Breast epithelium (tissue), 4 donors: ENCODE data around the gene FAM117B. TPM values are rescaled to one million over a fixed set of nuclear protein-coding genes. Genes with fewer than 3 reads are reported as not detected.

Experiments
- DNase-seq, 2 donors: peaks; one replicate each; pipeline ENCODE4 v3.0.0-alpha.2; 2019; ENCODE audit warnings: low spot score in 2 of 2
- H3K27ac ChIP-seq, 2 donors: fragments of 200-600 bp; sonication (generic) in 1 of 2; one replicate each; pipeline ENCODE4 v1.5.1; 2016 to 2019; ENCODE audit warnings: mild to moderate bottlenecking in 1 of 2
- H3K27me3 ChIP-seq, 2 donors: fragments of 200-600 bp; sonication (generic) in 1 of 2; one replicate each; pipeline versions ENCODE4 v1.5.1 to v1.6.0; 2017 to 2019; ENCODE audit warnings: control low read depth in 1 of 2, mild to moderate bottlenecking in 1 of 2
- H3K36me3 ChIP-seq: fragments of 200-600 bp; one replicate; pipeline ENCODE4 v1.5.1; 2019
- H3K4me1 ChIP-seq, 2 donors: fragments of 200-600 bp; sonication (generic); one replicate each; pipeline ENCODE4 v1.5.1; 2016 to 2019; ENCODE audit warnings: control low read depth in 1 of 2
- H3K4me3 ChIP-seq, 3 donors: fragments of 200-600 bp; sonication (generic); 1 replicate in 2 of 3; 2 replicates in 1 of 3; pipeline ENCODE4 v1.5.1; 2016 to 2019; ENCODE audit warnings: mild to moderate bottlenecking in 3 of 3, moderate library complexity in 2 of 3
- H3K9me3 ChIP-seq, 2 donors: fragments of 200-600 bp; sonication (generic) in 1 of 2; one replicate each; pipeline ENCODE4 v1.5.1; 2016 to 2019; ENCODE audit warnings: control low read depth in 1 of 2
- POLR2A ChIP-seq: fragments of 450-650 bp; IDR thresholded peaks from one replicate; pipeline ENCODE4 v1.6.1; 2016; ENCODE audit warnings: antibody characterized with exemption, mild to moderate bottlenecking, moderate library complexity
- POLR2AphosphoS5 ChIP-seq, 3 donors: sonication (generic); formaldehyde crosslinking; IDR thresholded peaks; one replicate each; pipeline ENCODE4 v1.6.1; 2017; ENCODE audit warnings: antibody characterized with exemption in 3 of 3
- intact Hi-C: fragments of 100-400 bp; cut with DNase I; formaldehyde crosslinking; loops from one replicate; pipeline ENCODE4 v1.15.1; 2023; ENCODE audit warnings: low total_unique reads
- total RNA-seq, 3 donors: library from RNA; depleted of rRNA; stranded (reverse); fragments of >200 nt; gene quantifications; one replicate each; pipeline ENCODE4 v1.1.0, GENCODE V29; 2016
- TF ChIP-seq, protein P1 (sequence below), 3 donors: fragments of 450-650 bp; IDR thresholded peaks; one replicate each; pipeline ENCODE4 v1.5.1; 2016 to 2017; ENCODE audit warnings: antibody characterized with exemption in 3 of 3, mild to moderate bottlenecking in 3 of 3, moderate library complexity in 3 of 3

FAM117B gene
- total RNA-seq, 3 donors from 2014 or later = 9.4 to 13.1 (median 11.9) TPM

- Histone ChIP-seq H3K4me3 (no peak overlapping the region), H3K27me3 (no peaks in the 10 kb centered on the region), H3K36me3 (no peaks in the 10 kb centered on the region), H3K27ac (no peak overlapping the region), H3K4me1 (no peaks in the 10 kb centered on the region), H3K9me3 (no peaks in the 10 kb centered on the region)
- TF ChIP-seq POLR2AphosphoS5 (IDR thresholded peaks at IDR 0.05) (no peak), POLR2A (no peak)
- TF ChIP-seq, protein P1, sequence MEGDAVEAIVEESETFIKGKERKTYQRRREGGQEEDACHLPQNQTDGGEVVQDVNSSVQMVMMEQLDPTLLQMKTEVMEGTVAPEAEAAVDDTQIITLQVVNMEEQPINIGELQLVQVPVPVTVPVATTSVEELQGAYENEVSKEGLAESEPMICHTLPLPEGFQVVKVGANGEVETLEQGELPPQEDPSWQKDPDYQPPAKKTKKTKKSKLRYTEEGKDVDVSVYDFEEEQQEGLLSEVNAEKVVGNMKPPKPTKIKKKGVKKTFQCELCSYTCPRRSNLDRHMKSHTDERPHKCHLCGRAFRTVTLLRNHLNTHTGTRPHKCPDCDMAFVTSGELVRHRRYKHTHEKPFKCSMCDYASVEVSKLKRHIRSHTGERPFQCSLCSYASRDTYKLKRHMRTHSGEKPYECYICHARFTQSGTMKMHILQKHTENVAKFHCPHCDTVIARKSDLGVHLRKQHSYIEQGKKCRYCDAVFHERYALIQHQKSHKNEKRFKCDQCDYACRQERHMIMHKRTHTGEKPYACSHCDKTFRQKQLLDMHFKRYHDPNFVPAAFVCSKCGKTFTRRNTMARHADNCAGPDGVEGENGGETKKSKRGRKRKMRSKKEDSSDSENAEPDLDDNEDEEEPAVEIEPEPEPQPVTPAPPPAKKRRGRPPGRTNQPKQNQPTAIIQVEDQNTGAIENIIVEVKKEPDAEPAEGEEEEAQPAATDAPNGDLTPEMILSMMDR (IDR thresholded peaks at IDR 0.05) = no peak
- no peak for DNase-seq
- intact Hi-C loops = no loop called here
These were observed 178.6 kb downstream of the FAM117B start for GRCh38 chr2:202813387-202813786.

- DNase-seq = no peak
- Histone ChIP-seq H3K4me1 (no peaks in the 10 kb centered on the region), H3K27me3 (no peaks in the 10 kb centered on the region), H3K27ac (peak overlapping the region in 1 of 2 donors; percentile 65), H3K9me3 (no peaks in the 10 kb centered on the region), H3K4me3 (no peak overlapping the region), H3K36me3 (no peaks in the 10 kb centered on the region)
- TF ChIP-seq POLR2AphosphoS5 (IDR thresholded peaks at IDR 0.05) (no peak), POLR2A (no peak)
- TF ChIP-seq, protein P1 (IDR thresholded peaks at IDR 0.05) = no peak
- intact Hi-C loops = no loop called here
These were observed 179.5 kb downstream of the FAM117B start for GRCh38 chr2:202814226-202814625.

DNA sequence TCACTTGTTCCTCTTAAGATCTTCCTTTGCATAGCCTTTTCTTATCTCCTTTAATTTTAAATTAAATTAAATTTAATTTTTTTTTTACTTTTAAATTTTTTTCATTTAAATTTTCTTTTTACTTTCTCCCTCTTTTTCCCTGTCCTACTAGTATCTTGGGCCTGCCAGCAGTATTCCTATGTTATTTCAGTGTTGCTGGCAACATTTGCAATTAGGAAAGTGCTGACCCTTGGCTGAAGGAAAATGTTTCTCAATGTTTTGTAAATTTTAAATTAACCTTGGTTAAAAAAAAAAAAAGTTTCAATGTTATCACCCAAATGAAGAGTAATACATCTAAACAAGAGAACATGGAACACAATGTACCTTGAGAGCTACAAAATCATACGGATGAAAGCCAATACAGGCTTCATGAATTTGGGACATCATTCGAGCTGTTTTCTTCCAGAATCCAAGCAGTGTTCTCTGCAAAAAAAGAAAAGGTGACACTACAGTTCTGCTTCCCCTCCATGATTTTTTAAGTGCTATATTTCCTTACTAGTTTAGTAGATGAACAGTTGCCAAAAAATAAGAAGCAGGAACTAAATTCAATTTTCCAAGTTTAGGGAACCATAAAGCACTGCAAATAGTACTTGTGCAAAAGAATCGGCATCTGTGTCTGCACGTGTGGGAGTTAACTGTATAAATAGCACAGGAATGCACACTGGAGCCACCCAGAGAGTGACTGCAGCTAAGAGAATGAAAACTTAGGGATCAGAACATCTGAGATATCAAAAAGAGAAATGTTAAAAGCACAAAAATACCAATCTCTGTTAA is 181.0 kb downstream of the FAM117B start:
- TF ChIP-seq, protein P1 (IDR thresholded peaks at IDR 0.05) = no peak
- TF ChIP-seq POLR2AphosphoS5 (IDR thresholded peaks at IDR 0.05) = peak in 1 of 3 donors; percentile 20
- peak overlapping the region; percentile 46 to 66 for H3K27ac ChIP-seq
- no peaks in the 10 kb centered on the region for H3K36me3 ChIP-seq
- H3K4me1 ChIP-seq = no peaks in the 10 kb centered on the region
- no peaks in the 10 kb centered on the region for H3K9me3 ChIP-seq
- H3K27me3 ChIP-seq = no peaks in the 10 kb centered on the region
- no peak for DNase-seq
- intact Hi-C loops = no loop called here
- no peak overlapping the region for H3K4me3 ChIP-seq

DNA sequence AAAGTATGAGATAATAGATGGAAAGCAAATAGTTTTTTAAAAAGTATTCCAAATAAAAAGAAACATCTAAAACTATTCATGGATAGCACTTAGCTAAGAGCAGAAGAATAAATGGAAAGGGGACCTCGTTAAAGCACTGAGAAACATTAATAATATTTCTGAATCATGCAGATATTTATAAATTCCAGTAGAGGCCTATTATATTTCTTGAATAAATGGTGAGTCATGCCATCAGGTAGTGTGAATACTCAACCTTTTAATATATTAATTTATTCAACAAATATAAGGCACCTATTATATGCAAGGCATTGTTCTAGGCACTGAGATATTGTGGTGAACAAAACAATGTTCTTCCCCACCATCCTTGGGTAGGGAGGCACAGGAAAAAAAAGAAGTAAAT is 183.0 kb downstream of the FAM117B start:
- Histone ChIP-seq H3K27me3 (no peaks in the 10 kb centered on the region), H3K4me1 (no peaks in the 10 kb centered on the region), H3K36me3 (no peaks in the 10 kb centered on the region), H3K4me3 (no peak overlapping the region), H3K27ac (no peak overlapping the region), H3K9me3 (no peaks in the 10 kb centered on the region)
- intact Hi-C loops = no loop called here
- TF ChIP-seq POLR2AphosphoS5 (IDR thresholded peaks at IDR 0.05) (no peak), POLR2A (no peak)
- TF ChIP-seq, protein P1 (IDR thresholded peaks at IDR 0.05) = no peak
- no peak for DNase-seq

DNA sequence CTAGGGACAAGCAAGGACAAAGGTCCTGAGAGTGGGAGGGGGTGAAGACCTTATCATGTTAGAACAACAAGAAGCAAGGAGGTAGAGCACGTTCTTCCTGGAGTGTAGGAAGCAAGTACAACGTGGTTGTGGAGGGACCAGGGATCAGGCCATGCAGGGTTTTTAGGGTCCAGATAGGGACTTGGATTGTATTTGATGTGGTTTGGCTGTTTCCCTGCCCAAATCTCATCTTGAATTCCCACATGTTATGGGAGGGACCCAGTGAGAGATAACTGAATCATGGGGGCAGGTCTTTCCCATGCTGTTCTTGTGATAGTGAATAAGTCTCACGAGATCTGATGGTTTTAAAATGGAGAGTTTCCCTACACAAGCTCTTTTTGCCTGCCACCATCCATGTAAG is 183.6 kb downstream of the FAM117B start:
- intact Hi-C loops = no loop called here

More for the DNA sequence above, 183.6 kb downstream of the FAM117B start:
- DNase-seq = no peak
- Histone ChIP-seq H3K9me3 (no peaks in the 10 kb centered on the region), H3K27ac (no peak overlapping the region), H3K4me3 (no peak overlapping the region), H3K4me1 (no peaks in the 10 kb centered on the region), H3K36me3 (no peaks in the 10 kb centered on the region), H3K27me3 (no peaks in the 10 kb centered on the region)
- TF ChIP-seq, protein P1 (IDR thresholded peaks at IDR 0.05) = no peak
- no peak for TF ChIP-seq POLR2A
- no peak for TF ChIP-seq POLR2AphosphoS5 (IDR thresholded peaks at IDR 0.05)
